ENCODE measurements around the gene PARVA.

DNA sequence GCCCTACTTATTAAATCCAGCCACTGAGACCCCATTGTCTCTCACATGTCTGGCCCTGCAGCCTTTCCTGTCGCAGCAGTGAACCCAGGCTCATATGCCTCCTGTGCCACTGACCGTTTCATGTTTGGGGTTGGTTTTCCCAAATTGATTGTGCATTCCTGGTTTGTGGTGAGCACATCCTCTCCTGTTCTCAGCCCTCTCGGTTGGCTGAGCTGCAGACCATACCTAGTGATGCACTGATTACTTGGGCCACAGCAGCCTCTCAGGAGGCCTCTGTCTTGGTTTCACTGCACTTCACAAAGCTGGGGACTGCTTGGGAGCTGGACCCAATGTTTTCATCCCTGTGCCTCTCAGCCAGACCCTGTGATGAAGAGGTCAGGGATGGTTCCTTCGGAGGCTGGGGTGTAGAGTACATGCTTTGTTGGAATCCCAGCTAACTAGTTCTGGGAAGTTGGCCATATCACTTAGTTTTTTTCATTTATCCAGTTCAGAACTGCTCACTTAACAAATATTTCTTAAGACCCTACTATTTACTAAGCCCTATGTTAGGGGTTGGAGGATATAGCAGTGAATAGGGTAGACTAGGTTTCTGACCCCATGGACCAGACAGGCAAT is 30.9 kb downstream of the PARVA start:
- TF ChIP-seq EZH2 (IDR thresholded peaks at IDR 0.05; ENCODE audit: low read depth, low read length, severe bottlenecking), result no peak
- TF ChIP-seq CEBPB (IDR thresholded peaks at IDR 0.05; ENCODE audit: low read depth, low read length), result no peak
- no peak for TF ChIP-seq JUND (IDR thresholded peaks at IDR 0.05; ENCODE audit: low read length)
- no peak for TF ChIP-seq CHD1 (IDR thresholded peaks at IDR 0.05; ENCODE audit: low read depth, low read length)

Data from H1 (cell line).